Body of pancreas (tissue), 4 donors: ENCODE results near the gene MYCBPAP.

Experiments used
- CTCF ChIP-seq, 7 experiments: fragments of 450-650 bp in 4 of 7; fragments of 200-600 bp in 3 of 7; sonication (generic) in 3 of 7; IDR thresholded peaks; one replicate each; pipeline ENCODE4 v1.5.1; 2016 to 2019; ENCODE audit warnings: antibody characterized with exemption in 7 of 7
- POLR2A ChIP-seq, 3 donors: fragments of 450-650 bp; IDR thresholded peaks; one replicate each; pipeline ENCODE4 v1.6.1; 2016; ENCODE audit warnings: antibody characterized with exemption in 3 of 3, mild to moderate bottlenecking in 2 of 3

- TF ChIP-seq CTCF (IDR thresholded peaks at IDR 0.05) (no peak), POLR2A (IDR thresholded peaks at IDR 0.05) (no peak)
Measured at GRCh38 chr17:50459756-50460155, 48.5 kb upstream of the MYCBPAP start.
